Neural crest cell (in vitro differentiated cells): ENCODE results near the gene SNX13. TPM values are rescaled to one million over a fixed set of nuclear protein-coding genes. Genes with fewer than 3 reads are reported as not detected.

ENCODE experiments used
- DNase-seq: peaks from one replicate; pipeline ENCODE4 v3.0.0; 2021; ENCODE audit warnings: low read depth, mixed read lengths, low spot score
- H3K27ac Mint-ChIP-seq: one replicate; pipeline ENCODE4 v1.8.0; 2021; ENCODE audit warnings: mild to moderate bottlenecking, mixed read lengths; ENCODE audit not compliant: unreplicated experiment
- H3K27me3 Mint-ChIP-seq: 2 replicates; pipeline ENCODE4 v1.8.0; 2021; ENCODE audit warnings: low read depth, mild to moderate bottlenecking, mixed read lengths
- H3K36me3 Mint-ChIP-seq: 2 replicates; pipeline ENCODE4 v1.8.0; 2021; ENCODE audit warnings: low read depth, mild to moderate bottlenecking, mixed read lengths
- H3K4me1 Mint-ChIP-seq: 2 replicates; pipeline ENCODE4 v1.8.0; 2021; ENCODE audit warnings: mixed read lengths
- H3K4me3 Mint-ChIP-seq: one replicate; pipeline ENCODE4 v1.8.0; 2021; ENCODE audit warnings: mild to moderate bottlenecking, mixed read lengths
- H3K9me3 Mint-ChIP-seq: 2 replicates; pipeline ENCODE4 v1.8.0; 2021; ENCODE audit warnings: mixed read lengths
- CTCF ChIP-seq: fragments of 200-600 bp; sonication (generic); conservative IDR thresholded peaks from 2 replicates; pipeline ENCODE4 v1.5.0; 2021; ENCODE audit warnings: antibody characterized with exemption, mild to moderate bottlenecking
- total RNA-seq: library from RNA; stranded (reverse); gene quantifications from 2 replicates; pipeline ENCODE4 v1.2.1, GENCODE V29; 2021

The SNX13 gene
- total RNA-seq, 1 donor from 2014 or later = 35.4 TPM

- Mint-ChIP-seq H3K4me3 (no peak overlapping the region), H3K36me3 (no peaks in the 10 kb centered on the region), H3K9me3 (no peaks in the 10 kb centered on the region), H3K4me1 (peaks cover 19% of the 10 kb centered on the region), H3K27ac (no peak overlapping the region), H3K27me3 (no peaks in the 10 kb centered on the region)
- DNase-seq = no peak
- no peak for TF ChIP-seq CTCF
Measured at GRCh38 chr7:17934094-17934493, 6.2 kb downstream of the SNX13 start.

- Mint-ChIP-seq H3K4me3 (no peak overlapping the region), H3K27ac (no peak overlapping the region), H3K4me1 (peaks cover 7% of the 10 kb centered on the region), H3K9me3 (no peaks in the 10 kb centered on the region), H3K27me3 (no peaks in the 10 kb centered on the region), H3K36me3 (no peaks in the 10 kb centered on the region)
- no peak for TF ChIP-seq CTCF
- DNase-seq = no peak
Measured at GRCh38 chr7:17932770-17933169, 7.5 kb downstream of the SNX13 start.

- no peak for TF ChIP-seq CTCF
- no peak overlapping the region for H3K4me3 Mint-ChIP-seq
- H3K27ac Mint-ChIP-seq = no peak overlapping the region
- H3K9me3 Mint-ChIP-seq = no peaks in the 10 kb centered on the region
- H3K27me3 Mint-ChIP-seq = no peaks in the 10 kb centered on the region
- DNase-seq = no peak
- no peaks in the 10 kb centered on the region for H3K36me3 Mint-ChIP-seq
- no peaks in the 10 kb centered on the region for H3K4me1 Mint-ChIP-seq
Measured at GRCh38 chr7:17931069-17931468, 9.2 kb downstream of the SNX13 start.

GRCh38 chr7:17930546-17930945 lies 9.7 kb downstream of the SNX13 start:
- H3K27me3 Mint-ChIP-seq = no peaks in the 10 kb centered on the region
- no peak for DNase-seq
- no peak for TF ChIP-seq CTCF
- H3K4me1 Mint-ChIP-seq = no peaks in the 10 kb centered on the region
- no peaks in the 10 kb centered on the region for H3K9me3 Mint-ChIP-seq
- H3K27ac Mint-ChIP-seq = no peak overlapping the region
- no peaks in the 10 kb centered on the region for H3K36me3 Mint-ChIP-seq
- no peak overlapping the region for H3K4me3 Mint-ChIP-seq

- no peaks in the 10 kb centered on the region for H3K9me3 Mint-ChIP-seq
- TF ChIP-seq CTCF = no peak
- H3K36me3 Mint-ChIP-seq = no peaks in the 10 kb centered on the region
- no peak for DNase-seq
- H3K4me3 Mint-ChIP-seq = no peak overlapping the region
- no peak overlapping the region for H3K27ac Mint-ChIP-seq
- H3K27me3 Mint-ChIP-seq = no peaks in the 10 kb centered on the region
- no peaks in the 10 kb centered on the region for H3K4me1 Mint-ChIP-seq
Measured at GRCh38 chr7:17929647-17930395, 10.5 kb downstream of the SNX13 start.
